OCI-LY3 (cell line): Measurements from ENCODE around the gene CEMIP2.

ENCODE experiments used
- H2AFZ ChIP-seq: fragments of 200-600, 300-600 bp; shearing (Covaris generic); 2 replicates; pipeline ENCODE4 v1.6.0; 2014; ENCODE audit warnings: antibody characterized with exemption, low read depth, low read length
- H3K27ac ChIP-seq: fragments of 200-600, 300-600 bp; sonication (generic); 2 replicates; pipeline ENCODE4 v1.5.1; 2014; ENCODE audit warnings: mild to moderate bottlenecking, low read length, moderate library complexity, mixed read lengths
- H3K27me3 ChIP-seq: fragments of 200-600, 300-600 bp; sonication (generic); 2 replicates; pipeline ENCODE4 v1.6.1; 2014; ENCODE audit warnings: low read depth, low read length, mixed read lengths
- H3K36me3 ChIP-seq: fragments of 200-600, 300-600 bp; sonication (generic); replicated peaks from 2 replicates; pipeline ENCODE3; 2014; ENCODE audit warnings: low read depth, low read length, mixed read lengths
- H3K4me1 ChIP-seq: fragments of 300-600, 200-600 bp; sonication (generic); 2 replicates; pipeline ENCODE4 v1.6.1; 2014; ENCODE audit warnings: low read length, mixed read lengths
- H3K4me2 ChIP-seq: fragments of 200-600, 300-600 bp; sonication (generic); 2 replicates; pipeline ENCODE4 v1.6.1; 2014; ENCODE audit warnings: low read length, mixed read lengths
- H3K4me3 ChIP-seq: fragments of 300-600, 200-600 bp; sonication (generic); 2 replicates; pipeline ENCODE4 v1.5.1; 2014; ENCODE audit warnings: antibody characterized with exemption, mild to moderate bottlenecking, low read length, moderate library complexity
- H3K79me2 ChIP-seq: fragments of 300-600, 200-600 bp; shearing (Covaris generic); 2 replicates; pipeline ENCODE4 v1.6.1; 2014; ENCODE audit warnings: mild to moderate bottlenecking, low read length, mixed read lengths
- H3K9ac ChIP-seq: fragments of 300-600, 200-600 bp; shearing (Covaris generic); 2 replicates; pipeline ENCODE4 v1.6.0; 2014; ENCODE audit warnings: mild to moderate bottlenecking, low read length, moderate library complexity
- H3K9me3 ChIP-seq: fragments of 200-600, 300-600 bp; shearing (Covaris generic); 2 replicates; pipeline ENCODE4 v1.6.1; 2014; ENCODE audit warnings: low read length, mixed read lengths; ENCODE audit not compliant: insufficient read depth
- H4K20me1 ChIP-seq: fragments of 200-600, 300-600 bp; sonication (generic); 2 replicates; pipeline ENCODE4 v1.6.1; 2016; ENCODE audit warnings: low read length, mixed read lengths; ENCODE audit not compliant: insufficient read depth
- EZH2phosphoT487 ChIP-seq: fragments of 200-600 bp; shearing (Covaris generic); IDR thresholded peaks from 2 replicates; pipeline ENCODE4 v1.6.1; 2018; ENCODE audit warnings: antibody characterized with exemption, mixed run types, low read depth
- TF ChIP-seq, protein P1 (sequence below): fragments of 200-600, 300-600 bp; sonication (generic); IDR thresholded peaks from 2 replicates; pipeline ENCODE4 v1.5.1; 2014; ENCODE audit warnings: antibody characterized with exemption, low read length, low read depth

CEMIP2 gene

DNA sequence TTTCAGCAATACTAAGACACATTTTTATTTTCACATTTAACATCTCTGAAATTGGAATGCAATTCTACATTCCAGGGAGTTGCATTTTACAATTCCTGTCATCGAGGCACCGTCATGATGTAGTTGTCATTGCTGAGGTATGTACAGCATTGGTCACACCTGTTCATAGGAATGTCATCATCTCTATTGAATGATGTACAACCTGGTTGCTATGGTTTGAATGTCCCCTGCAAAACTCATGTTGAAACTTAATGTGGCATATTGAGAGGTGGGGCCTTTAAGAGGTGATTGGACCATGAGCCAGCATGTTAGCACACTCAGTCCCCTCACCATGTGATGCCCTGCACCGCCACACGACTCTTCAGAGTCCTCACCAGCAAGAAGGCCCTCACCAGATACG, 103.1 kb downstream of the CEMIP2 start:
- peaks cover 12% of the 10 kb centered on the region for H3K27me3 ChIP-seq
- no peaks in the 10 kb centered on the region for H4K20me1 ChIP-seq
- H3K9me3 ChIP-seq = no peaks in the 10 kb centered on the region; the same call in 1 of the 2 replicates
- peaks cover 10% of the 10 kb centered on the region for H3K4me1 ChIP-seq
- no peak overlapping the region for H3K4me2 ChIP-seq
- H2AFZ ChIP-seq = no peak overlapping the region
- H3K79me2 ChIP-seq = no peaks in the 10 kb centered on the region
- H3K36me3 ChIP-seq = no peaks in the 10 kb centered on the region
- H3K27ac ChIP-seq = no peak overlapping the region
- H3K9ac ChIP-seq = no peak overlapping the region
- TF ChIP-seq EZH2phosphoT487 = no peak
- TF ChIP-seq, protein P1, sequence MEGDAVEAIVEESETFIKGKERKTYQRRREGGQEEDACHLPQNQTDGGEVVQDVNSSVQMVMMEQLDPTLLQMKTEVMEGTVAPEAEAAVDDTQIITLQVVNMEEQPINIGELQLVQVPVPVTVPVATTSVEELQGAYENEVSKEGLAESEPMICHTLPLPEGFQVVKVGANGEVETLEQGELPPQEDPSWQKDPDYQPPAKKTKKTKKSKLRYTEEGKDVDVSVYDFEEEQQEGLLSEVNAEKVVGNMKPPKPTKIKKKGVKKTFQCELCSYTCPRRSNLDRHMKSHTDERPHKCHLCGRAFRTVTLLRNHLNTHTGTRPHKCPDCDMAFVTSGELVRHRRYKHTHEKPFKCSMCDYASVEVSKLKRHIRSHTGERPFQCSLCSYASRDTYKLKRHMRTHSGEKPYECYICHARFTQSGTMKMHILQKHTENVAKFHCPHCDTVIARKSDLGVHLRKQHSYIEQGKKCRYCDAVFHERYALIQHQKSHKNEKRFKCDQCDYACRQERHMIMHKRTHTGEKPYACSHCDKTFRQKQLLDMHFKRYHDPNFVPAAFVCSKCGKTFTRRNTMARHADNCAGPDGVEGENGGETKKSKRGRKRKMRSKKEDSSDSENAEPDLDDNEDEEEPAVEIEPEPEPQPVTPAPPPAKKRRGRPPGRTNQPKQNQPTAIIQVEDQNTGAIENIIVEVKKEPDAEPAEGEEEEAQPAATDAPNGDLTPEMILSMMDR = no peak
- no peak overlapping the region for H3K4me3 ChIP-seq

DNA sequence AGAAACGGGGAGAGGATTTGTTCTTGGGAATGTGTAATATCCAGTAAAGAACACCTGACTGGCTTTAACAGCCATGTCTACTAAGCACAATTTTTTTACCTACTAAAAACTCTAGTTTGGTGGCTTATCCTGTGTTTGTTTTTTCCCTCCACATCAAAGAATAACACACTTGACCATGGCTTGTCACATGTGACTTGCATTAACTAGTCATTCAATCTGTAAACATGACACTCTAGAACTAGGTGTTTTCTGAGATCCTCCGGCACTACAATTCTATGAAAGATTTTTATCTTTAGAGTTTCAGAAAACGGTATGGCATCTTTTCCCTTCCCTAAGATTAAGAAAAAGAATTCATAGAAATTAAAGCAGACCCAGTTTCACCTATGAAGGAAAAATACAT, 103.7 kb downstream of the CEMIP2 start:
- Histone ChIP-seq H4K20me1 (no peaks in the 10 kb centered on the region), H3K4me1 (peaks cover 3% of the 10 kb centered on the region), H2AFZ (no peak overlapping the region), H3K4me3 (no peak overlapping the region), H3K9me3 (no peaks in the 10 kb centered on the region; the same call in 1 of the 2 replicates), H3K27ac (no peak overlapping the region), H3K27me3 (peaks cover 12% of the 10 kb centered on the region), H3K4me2 (no peak overlapping the region), H3K9ac (no peak overlapping the region), H3K79me2 (no peaks in the 10 kb centered on the region), H3K36me3 (no peaks in the 10 kb centered on the region)
- TF ChIP-seq EZH2phosphoT487 = no peak
- TF ChIP-seq, protein P1 = no peak

DNA sequence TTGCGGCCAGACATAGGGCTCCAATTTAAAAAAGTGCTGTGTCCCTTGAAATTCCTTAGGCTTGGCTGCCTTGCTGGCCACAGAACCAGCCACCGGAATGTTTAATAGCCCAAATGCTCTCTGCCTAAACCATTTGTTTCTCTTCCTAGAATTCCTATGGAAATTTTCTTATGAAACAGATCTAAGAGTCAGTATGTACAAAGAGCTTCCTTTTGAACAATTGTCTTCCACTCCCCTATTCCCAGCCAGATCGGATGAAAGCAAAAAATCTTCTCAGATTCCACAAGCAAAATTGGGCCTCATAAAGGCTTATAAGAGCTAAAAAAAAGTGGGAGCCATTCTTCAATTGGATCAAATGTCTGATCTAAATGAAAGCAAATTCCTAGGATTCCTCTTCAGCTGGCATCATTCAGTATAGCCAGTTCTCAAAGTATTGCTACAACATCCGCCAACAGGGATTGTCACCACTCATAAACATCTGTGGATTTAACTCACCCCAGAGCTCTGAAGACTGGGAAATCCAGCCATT, 104.3 kb downstream of the CEMIP2 start:
- Histone ChIP-seq H3K4me1 (no peaks in the 10 kb centered on the region), H3K4me3 (no peak overlapping the region), H2AFZ (no peak overlapping the region), H3K27me3 (peaks cover 12% of the 10 kb centered on the region), H3K27ac (no peak overlapping the region), H4K20me1 (no peaks in the 10 kb centered on the region), H3K36me3 (no peaks in the 10 kb centered on the region), H3K9me3 (no peaks in the 10 kb centered on the region; the same call in 1 of the 2 replicates), H3K4me2 (no peak overlapping the region), H3K79me2 (no peaks in the 10 kb centered on the region), H3K9ac (no peak overlapping the region)
- TF ChIP-seq, protein P1 = no peak

DNA sequence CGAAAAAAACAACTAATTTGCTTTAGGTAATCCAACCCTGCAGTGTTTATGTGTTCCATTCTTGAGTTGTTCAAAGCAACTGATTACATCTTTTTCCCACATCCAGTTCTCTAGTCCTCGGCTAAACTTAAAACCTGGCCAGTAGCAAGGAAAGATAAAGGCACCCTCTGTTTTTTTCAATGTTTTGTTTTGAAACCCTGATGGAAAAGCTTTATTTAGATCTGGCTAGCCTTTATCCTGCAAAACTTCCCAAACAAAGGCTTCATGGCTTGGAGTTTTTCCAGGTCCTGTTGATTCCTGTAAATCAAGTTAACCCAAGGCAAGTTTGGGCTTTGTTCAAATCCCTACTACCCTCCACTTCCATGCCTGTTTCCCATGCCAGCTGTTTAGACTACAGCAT, 105.1 kb downstream of the CEMIP2 start:
- Histone ChIP-seq H3K9ac (no peak overlapping the region), H3K4me2 (no peak overlapping the region)
- TF ChIP-seq, protein P1 = no peak
- no peak for TF ChIP-seq EZH2phosphoT487

More for the DNA sequence above, 105.1 kb downstream of the CEMIP2 start:
- H3K4me3 ChIP-seq = no peak overlapping the region
- no peak overlapping the region for H2AFZ ChIP-seq
- no peaks in the 10 kb centered on the region for H4K20me1 ChIP-seq
- H3K79me2 ChIP-seq = no peaks in the 10 kb centered on the region
- H3K9me3 ChIP-seq = no peaks in the 10 kb centered on the region; the same call in 1 of the 2 replicates
- H3K36me3 ChIP-seq = no peaks in the 10 kb centered on the region
- H3K27ac ChIP-seq = no peak overlapping the region
- no peaks in the 10 kb centered on the region for H3K4me1 ChIP-seq
- H3K27me3 ChIP-seq = peaks cover 12% of the 10 kb centered on the region
